GM12878 (cell line): ENCODE data around the gene USP14. TPM values are rescaled to one million over a fixed set of nuclear protein-coding genes. Genes with fewer than 3 reads are reported as not detected.

Experiments used
- ATAC-seq: fragments of 200-7000 bp; cut with Tn5 transposase; 3 replicates; pipeline ENCODE4 v1.9.1; 2020; ENCODE audit warnings: mild to moderate bottlenecking, moderate library complexity
- BruUV-seq: library from RNA; stranded (reverse); fragments of 400-500 nt; replicated peaks from 2 replicates; lab custom pipeline; 2021; lab: Mats Ljungman, UMichigan
- CTCF ChIA-PET: fragments of 300-600 bp; sonication (Branson Sonifier 250); formaldehyde crosslinking; extraction: SDS; loops from one replicate; lab custom pipeline; 2021; ENCODE audit warnings: inconsistent platforms; lab: Yijun Ruan, JAX
- POLR2A ChIA-PET: fragments of 350-600 bp; formaldehyde crosslinking; extraction: SDS; loops from one replicate; lab custom pipeline; 2021; ENCODE audit warnings: inconsistent platforms; lab: Charles Lee
- RAD21 ChIA-PET: fragments of 300-600 bp; sonication (Branson Sonifier 250); formaldehyde crosslinking; loops from one replicate; lab custom pipeline; 2023; ENCODE audit warnings: antibody characterized with exemption; ENCODE audit not compliant: unreplicated experiment; lab: Charles Lee
- SMC1A ChIA-PET: fragments of 300-600 bp; sonication (Branson Sonifier 250); formaldehyde crosslinking; loops from one replicate; lab custom pipeline; 2023; ENCODE audit not compliant: unreplicated experiment, uncharacterized antibody; lab: Charles Lee
- DNase-seq: peaks from one replicate; pipeline ENCODE4 v3.0.0-alpha.2; 2011; ENCODE audit warnings: low read depth, low spot score
- FAIRE-seq: peaks from 3 replicates; lab custom pipeline; 2011; peaks lifted over from hg19 to GRCh38; lab: Jason Lieb, UNC
- H2AFZ ChIP-seq: 2 replicates; pipeline ENCODE4 v1.6.0; 2011; ENCODE audit warnings: low read depth, low read length, control low read depth; ENCODE audit not compliant: control insufficient read depth
- H3K27ac ChIP-seq: 2 replicates; pipeline ENCODE4 v1.5.1; 2011; ENCODE audit warnings: control low read depth; ENCODE audit not compliant: control insufficient read depth, insufficient read depth
- H3K27me3 ChIP-seq, 2 experiments: replicated peaks in 1 of 2; 2 replicates each; pipeline versions ENCODE4 v1.6.0 to v1.6.1; 2011; ENCODE audit warnings: low read length in 1 of 2; ENCODE audit not compliant: control insufficient read depth in 2 of 2, insufficient read depth in 2 of 2
- H3K36me3 ChIP-seq, 2 experiments: 2 replicates each; pipeline ENCODE4 v1.5.1; 2011; ENCODE audit warnings: low read length in 1 of 2; ENCODE audit not compliant: control insufficient read depth in 2 of 2, insufficient read depth in 2 of 2
- H3K4me1 ChIP-seq: 2 replicates; pipeline ENCODE4 v1.6.1; 2011; ENCODE audit warnings: mild to moderate bottlenecking, low read length, moderate library complexity, mixed read lengths; ENCODE audit not compliant: control insufficient read depth, insufficient read depth
- H3K4me2 ChIP-seq: 2 replicates; pipeline ENCODE4 v1.6.0; 2011; ENCODE audit warnings: control low read depth; ENCODE audit not compliant: control insufficient read depth, insufficient read depth
- H3K4me3 ChIP-seq: fragments of 200-600 bp; sonication (generic); 2 replicates; pipeline ENCODE4 v1.5.1; 2016
- H3K79me2 ChIP-seq: 2 replicates; pipeline ENCODE4 v1.6.0; 2011; ENCODE audit warnings: low read length; ENCODE audit not compliant: control insufficient read depth, insufficient read depth
- H3K9ac ChIP-seq: 2 replicates; pipeline ENCODE4 v1.8.0; 2011; ENCODE audit warnings: low read length, control low read depth, mixed read lengths; ENCODE audit not compliant: control insufficient read depth, insufficient read depth
- H3K9me3 ChIP-seq: replicated peaks from 3 replicates; pipeline ENCODE4 v1.5.1; 2011; ENCODE audit warnings: mild to moderate bottlenecking, low read length; ENCODE audit not compliant: control insufficient read depth, insufficient read depth
- H4K20me1 ChIP-seq: 2 replicates; pipeline ENCODE4 v1.6.0; 2011; ENCODE audit not compliant: control insufficient read depth, insufficient read depth
- BACH1 ChIP-seq: fragments of 450-650 bp; IDR thresholded peaks from 2 replicates; pipeline ENCODE4 v1.6.1; 2017; ENCODE audit warnings: mild to moderate bottlenecking, borderline replicate concordance
- BHLHE40 ChIP-seq, 2 experiments: fragments of 450-650 bp in 1 of 2; IDR thresholded peaks; 2 replicates each; pipeline ENCODE4 v1.6.1; 2011 to 2017; ENCODE audit warnings: low read depth in 2 of 2, borderline replicate concordance in 1 of 2, improper control_type of control experiment in 1 of 2, low read length in 1 of 2, mild to moderate bottlenecking in 1 of 2
- EGR1 ChIP-seq, 2 experiments: IDR thresholded peaks; 1 replicate in 1 of 2; 2 replicates in 1 of 2; pipeline ENCODE4 v1.6.1; 2011 to 2012; ENCODE audit warnings: low read depth in 2 of 2, low read length in 2 of 2, borderline replicate concordance in 1 of 2, mild to moderate bottlenecking in 1 of 2, moderate library complexity in 1 of 2
- HDGF ChIP-seq: fragments of 450-650 bp; IDR thresholded peaks from 2 replicates; pipeline ENCODE4 v1.6.1; 2016; ENCODE audit warnings: antibody characterized with exemption
- IRF5 ChIP-seq: fragments of 450-650 bp; IDR thresholded peaks from 2 replicates; pipeline ENCODE4 v1.6.1; 2017; ENCODE audit warnings: borderline replicate concordance
- POLR2A ChIP-seq: IDR thresholded peaks from 2 replicates; pipeline ENCODE4 v1.6.1; 2011; ENCODE audit warnings: low read depth, mild to moderate bottlenecking, low read length
- RB1 ChIP-seq: fragments of 450-650 bp; formaldehyde crosslinking; IDR thresholded peaks from 2 replicates; pipeline ENCODE4 v1.6.1; 2017; ENCODE audit warnings: mild to moderate bottlenecking, borderline replicate concordance
- ZBED1 ChIP-seq: IDR thresholded peaks from 2 replicates; pipeline ENCODE4 v1.6.1; 2016; ENCODE audit warnings: borderline replicate concordance
- ZNF622 ChIP-seq: fragments of 450-650 bp; IDR thresholded peaks from 2 replicates; pipeline ENCODE4 v1.6.1; 2017; ENCODE audit warnings: mild to moderate bottlenecking, inconsistent platforms
- ZZZ3 ChIP-seq: IDR thresholded peaks from 2 replicates; pipeline ENCODE4 v1.6.1; 2011; ENCODE audit warnings: low read depth; ENCODE audit not compliant: control insufficient read depth, insufficient read length
- WGBS: methylation state at CpG from one replicate; pipeline ENCODE4 v1.1.6; 2016; ENCODE audit warnings: low lambda C conversion rate; ENCODE audit not compliant: insufficient replicate concordance, insufficient coverage; ENCODE audit errors: missing lambda C conversion rate; 5-methylcytosine and 5-hydroxymethylcytosine counted together
- in situ Hi-C: fragments of 300-500 bp; cut with MboI; formaldehyde crosslinking; loops from 9 replicates; pipeline ENCODE4 v1.14.3; 2018; ENCODE audit warnings: mixed read lengths
- intact Hi-C: fragments of 100-400 bp; cut with micrococcal nuclease; formaldehyde crosslinking; loops from one replicate; pipeline ENCODE4 v1.14.2; 2022; ENCODE audit not compliant: unreplicated experiment
- polyA plus RNA-seq, 11 experiments: library from polyadenylated mRNA; depleted of rRNA in 4 of 11; unstranded in 6 of 11; stranded (reverse) in 5 of 11; fragments of >200 nt; fragmentation: Nextera tagmentation in 4 of 11; fragmentation: Illumina TruSeq in 1 of 11; extraction: Ambion mirVana in 4 of 11; extraction: Trizol in 1 of 11; gene quantifications; 1 replicate in 1 of 11; 2 replicates in 10 of 11; pipeline versions ENCODE4 v1.2.1 to v1.2.3, GENCODE V29; 2011 to 2016; ENCODE audit warnings: inconsistent platforms in 2 of 11, missing spikeins in 2 of 11, low read depth in 1 of 11
- total RNA-seq, 4 experiments: library from RNA; depleted of rRNA in 3 of 4; stranded (reverse); fragments of >200 nt in 3 of 4; fragmentation: Illumina TruSeq in 1 of 4; extraction: Trizol in 1 of 4; gene quantifications; 2 replicates each; pipeline versions ENCODE4 v1.2.1 to v1.2.3, GENCODE V29; 2013 to 2021
- TF ChIP-seq, protein P1 (sequence below): IDR thresholded peaks from 2 replicates; pipeline ENCODE4 v1.6.1; 2012; ENCODE audit warnings: low read length, inconsistent platforms
- TF ChIP-seq, protein P2 (sequence below): IDR thresholded peaks from 2 replicates; pipeline ENCODE4 v1.6.1; 2012; ENCODE audit warnings: low read depth, low read length, improper control_type of control experiment

Gene USP14
- total and polyA plus RNA-seq, 10 of the 15 experiments (the other 5 are each of a cell fraction or from before 2014, with no cell fraction given) = 14.3 to 127 (median 29.6) TPM

- no peak for TF ChIP-seq BACH1
- TF ChIP-seq ZZZ3 = no peak
- no peak for TF ChIP-seq ZNF622
These were observed 67.4 kb downstream of the USP14 start (continued) for GRCh38 chr18:225745-226144.

- POLR2A ChIA-PET = no interaction called here
- intact Hi-C loops = no loop called here
- H4K20me1 ChIP-seq = no peaks in the 10 kb centered on the region
- H3K9ac ChIP-seq = no peak overlapping the region
- H3K4me2 ChIP-seq = no peak overlapping the region
- FAIRE-seq = no peak
- H3K4me3 ChIP-seq = no peak overlapping the region
- in situ Hi-C loops = no loop called here
- TF ChIP-seq IRF5 = no peak
- TF ChIP-seq, all 136 proteins: peak for 0
- BruUV-seq = no TSS peak
- Histone ChIP-seq H3K36me3 (peaks cover 0 to 16% of the 10 kb centered on the region in 2 experiments; a peak in 3 of 4 replicates), H3K79me2 (no peaks in the 10 kb centered on the region), H3K27ac (no peak overlapping the region), H3K9me3 (no peaks in the 10 kb centered on the region), H3K4me1 (no peaks in the 10 kb centered on the region), H2AFZ (no peak overlapping the region), H3K27me3 (no peaks in the 10 kb centered on the region)
- WGBS = 94% methylated on average over 6 of the region's 6 CpGs
- ATAC-seq (no peak), DNase-seq (no peak)
- SMC1A ChIA-PET = interaction anchor here (0.8 to 1.3 kb wide), 2 partner anchors 9 to 11 kb away, joined by 3 to 4 read pairs; no protein-coding TSS in a partner anchor
- RAD21 ChIA-PET = no interaction called here
- CTCF ChIA-PET = interaction anchor here (1.7 kb wide), 1 partner anchor 8 kb away, joined by 6 read pairs; no protein-coding TSS in a partner anchor
These were observed 69.0 kb downstream of the USP14 start for GRCh38 chr18:227374-227773.

DNA sequence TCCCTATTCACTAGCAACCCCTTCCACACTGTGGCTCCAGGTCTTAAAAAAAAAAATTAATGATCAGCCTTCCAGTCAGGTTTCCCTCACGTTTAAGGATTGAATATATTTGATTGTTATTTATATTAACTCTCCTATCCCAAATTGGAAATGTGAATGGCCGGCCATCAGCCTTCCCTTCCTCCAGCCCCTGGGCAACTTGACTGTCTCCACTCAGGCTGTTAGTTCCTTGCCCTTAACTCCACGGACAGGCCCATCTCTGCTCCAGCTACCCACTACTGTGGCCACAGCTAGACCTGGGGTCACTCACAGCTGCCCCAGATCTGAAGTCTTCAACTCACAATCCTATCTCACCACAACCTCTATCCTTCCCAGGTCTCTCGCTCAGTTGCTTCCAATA, 69.5 kb downstream of the USP14 start:
- Histone ChIP-seq H3K9me3 (no peaks in the 10 kb centered on the region), H3K9ac (no peak overlapping the region), H4K20me1 (no peaks in the 10 kb centered on the region), H3K36me3 (peaks cover 0 to 16% of the 10 kb centered on the region in 2 experiments; a peak in 3 of 4 replicates), H3K79me2 (no peaks in the 10 kb centered on the region), H3K27ac (no peak overlapping the region), H3K27me3 (no peaks in the 10 kb centered on the region), H3K4me3 (no peak overlapping the region), H2AFZ (no peak overlapping the region), H3K4me1 (no peaks in the 10 kb centered on the region), H3K4me2 (no peak overlapping the region)
- FAIRE-seq (no peak), DNase-seq (no peak), ATAC-seq (no peak)
- intact Hi-C loops (no loop called here), in situ Hi-C loops (no loop called here)
- POLR2A ChIA-PET = no interaction called here
- CTCF ChIA-PET = no interaction called here
- no TSS peak for BruUV-seq
- SMC1A ChIA-PET = no interaction called here
- 97% methylated on average over 4 of the region's 4 CpGs for WGBS
- RAD21 ChIA-PET = no interaction called here
- TF ChIP-seq BHLHE40 (IDR thresholded peaks at IDR 0.05; ENCODE audit: borderline replicate concordance in 1 of 2, low read depth in 2 of 2, low read length in 1 of 2) = no peak
- no peak for TF ChIP-seq HDGF
- no peak for TF ChIP-seq BACH1
- TF ChIP-seq POLR2A = no peak
- TF ChIP-seq, protein P1, sequence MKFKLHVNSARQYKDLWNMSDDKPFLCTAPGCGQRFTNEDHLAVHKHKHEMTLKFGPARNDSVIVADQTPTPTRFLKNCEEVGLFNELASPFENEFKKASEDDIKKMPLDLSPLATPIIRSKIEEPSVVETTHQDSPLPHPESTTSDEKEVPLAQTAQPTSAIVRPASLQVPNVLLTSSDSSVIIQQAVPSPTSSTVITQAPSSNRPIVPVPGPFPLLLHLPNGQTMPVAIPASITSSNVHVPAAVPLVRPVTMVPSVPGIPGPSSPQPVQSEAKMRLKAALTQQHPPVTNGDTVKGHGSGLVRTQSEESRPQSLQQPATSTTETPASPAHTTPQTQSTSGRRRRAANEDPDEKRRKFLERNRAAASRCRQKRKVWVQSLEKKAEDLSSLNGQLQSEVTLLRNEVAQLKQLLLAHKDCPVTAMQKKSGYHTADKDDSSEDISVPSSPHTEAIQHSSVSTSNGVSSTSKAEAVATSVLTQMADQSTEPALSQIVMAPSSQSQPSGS = no peak
- TF ChIP-seq, protein P2, sequence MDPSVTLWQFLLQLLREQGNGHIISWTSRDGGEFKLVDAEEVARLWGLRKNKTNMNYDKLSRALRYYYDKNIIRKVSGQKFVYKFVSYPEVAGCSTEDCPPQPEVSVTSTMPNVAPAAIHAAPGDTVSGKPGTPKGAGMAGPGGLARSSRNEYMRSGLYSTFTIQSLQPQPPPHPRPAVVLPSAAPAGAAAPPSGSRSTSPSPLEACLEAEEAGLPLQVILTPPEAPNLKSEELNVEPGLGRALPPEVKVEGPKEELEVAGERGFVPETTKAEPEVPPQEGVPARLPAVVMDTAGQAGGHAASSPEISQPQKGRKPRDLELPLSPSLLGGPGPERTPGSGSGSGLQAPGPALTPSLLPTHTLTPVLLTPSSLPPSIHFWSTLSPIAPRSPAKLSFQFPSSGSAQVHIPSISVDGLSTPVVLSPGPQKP = no peak
- TF ChIP-seq ZBED1 = no peak
- TF ChIP-seq EGR1 (IDR thresholded peaks at IDR 0.05; ENCODE audit: borderline replicate concordance in 1 of 2, low read depth in 2 of 2, low read length in 2 of 2) = no peak
- TF ChIP-seq RB1 = no peak
